Stimulated activated CD4-positive, alpha-beta T cell treated with anti-CD3 and anti-CD28 coated beads, TNF-alpha, amount 100 ng/mL, for 4 hours (primary cell): ENCODE results near the gene IGDCC3.

ENCODE experiments used
- DNase-seq, 3 experiments: peaks; one replicate each; pipeline ENCODE4 v3.0.0-alpha.2; 2020; ENCODE audit warnings: low read depth in 3 of 3

The IGDCC3 gene

GRCh38 chr15:65343374-65343981, 34.3 kb downstream of the IGDCC3 start:
- DNase-seq, result no peak

GRCh38 chr15:65342493-65342892, 35.3 kb downstream of the IGDCC3 start:
- DNase-seq, result no peak

GRCh38 chr15:65339920-65340319, 37.9 kb downstream of the IGDCC3 start:
- no peak for DNase-seq

- DNase-seq, result no peak
These were observed 38.4 kb downstream of the IGDCC3 start for GRCh38 chr15:65339416-65339815.

GRCh38 chr15:65338823-65339222, 39.0 kb downstream of the IGDCC3 start:
- no peak for DNase-seq

- no peak for DNase-seq
These were observed 39.4 kb downstream of the IGDCC3 start for GRCh38 chr15:65338366-65338765.

GRCh38 chr15:65337436-65338070, 40.2 kb downstream of the IGDCC3 start:
- no peak for DNase-seq

GRCh38 chr15:65336493-65337435, 41.0 kb downstream of the IGDCC3 start:
- no peak for DNase-seq

- no peak for DNase-seq
These were observed 42.3 kb downstream of the IGDCC3 start for GRCh38 chr15:65335278-65336055.

- DNase-seq, result no peak
These were observed 43.1 kb downstream of the IGDCC3 start for GRCh38 chr15:65334586-65335231.

- no peak for DNase-seq
These were observed 43.9 kb downstream of the IGDCC3 start for GRCh38 chr15:65333856-65334255.

- no peak for DNase-seq
These were observed 44.5 kb downstream of the IGDCC3 start for GRCh38 chr15:65333148-65333820.

GRCh38 chr15:65332391-65333147, 45.2 kb downstream of the IGDCC3 start:
- DNase-seq, result no peak

- DNase-seq, result no peak
These were observed 46.0 kb downstream of the IGDCC3 start for GRCh38 chr15:65331811-65332210.

- no peak for DNase-seq
These were observed 46.7 kb downstream of the IGDCC3 start for GRCh38 chr15:65330934-65331645.

GRCh38 chr15:65329984-65330735, 47.6 kb downstream of the IGDCC3 start:
- DNase-seq, result no peak

GRCh38 chr15:65329288-65329983, 48.4 kb downstream of the IGDCC3 start:
- no peak for DNase-seq
